Stimulated activated naive CD4-positive, alpha-beta T cell (primary cell): ENCODE results near the gene GALP.
A peak's percentile ranks its signal among the peaks of the same experiment; 100 is the strongest.
"Not testable (repeated sequence)": the region's sequence is repeated elsewhere in the genome, so short reads cannot be mapped to it uniquely, and the experiment has no call there.

ENCODE experiments used
- DNase-seq, 6 experiments: peaks; one replicate each; lab custom pipeline; 2025; lab: John Stamatoyannopoulos, UW

GALP gene

DNA sequence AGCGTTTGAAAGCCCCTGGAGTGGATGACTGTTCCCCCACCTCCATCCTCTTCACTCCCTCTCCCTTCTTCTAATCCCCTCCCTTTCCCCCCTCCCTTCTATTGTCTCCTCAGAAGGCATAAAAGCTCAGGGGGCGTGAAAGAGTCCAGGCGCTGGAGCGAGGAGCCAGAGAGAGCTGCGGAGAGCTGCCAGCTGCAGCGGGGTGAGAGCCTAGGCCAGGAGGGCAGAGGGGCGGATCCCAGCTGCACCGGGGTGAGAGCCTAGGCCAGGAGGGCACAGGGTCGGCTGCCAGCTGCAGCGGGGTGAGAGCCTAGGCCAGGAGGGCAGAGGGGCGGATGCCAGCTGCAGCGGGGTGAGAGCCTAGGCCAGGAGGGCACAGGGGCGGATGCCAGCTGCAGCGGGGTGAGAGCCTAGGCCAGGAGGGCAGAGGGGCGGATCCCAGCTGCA is at the start of gene GALP:
Gene GALP, plus strand, starts transcription at position 148 of the 447 bp plus-strand sequence. CDS start 1,101 bp downstream, outside the sequence.
- DNase-seq, result not testable (repeated sequence)

- DNase-seq, result no peak
Observed at GRCh38 chr19:56126983-56127780, 48.6 kb upstream of the GALP start.

DNA sequence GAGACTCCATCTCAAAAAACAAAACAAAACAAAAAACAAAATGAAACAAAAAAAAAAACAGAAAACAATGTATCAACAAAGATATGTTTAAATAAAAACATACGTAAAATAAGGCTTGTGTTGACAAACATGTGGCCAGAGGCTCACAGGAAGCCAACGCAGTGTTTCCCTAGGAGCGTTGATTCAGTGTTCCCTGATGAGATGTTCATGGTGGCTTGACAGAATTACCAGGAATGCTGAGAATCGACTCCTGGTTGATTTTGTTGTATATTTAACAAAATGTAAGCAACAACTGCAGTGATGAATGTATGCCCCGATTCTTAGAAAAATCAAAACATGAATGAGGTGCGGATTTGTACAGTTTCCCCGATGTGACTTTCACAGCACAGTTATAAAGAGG is 45.8 kb upstream of the GALP start:
- no peak for DNase-seq

GRCh38 chr19:56131651-56132050 is 44.2 kb upstream of the GALP start:
- no peak for DNase-seq

- no peak for DNase-seq
Observed at GRCh38 chr19:56132316-56132822, 43.4 kb upstream of the GALP start.

DNA sequence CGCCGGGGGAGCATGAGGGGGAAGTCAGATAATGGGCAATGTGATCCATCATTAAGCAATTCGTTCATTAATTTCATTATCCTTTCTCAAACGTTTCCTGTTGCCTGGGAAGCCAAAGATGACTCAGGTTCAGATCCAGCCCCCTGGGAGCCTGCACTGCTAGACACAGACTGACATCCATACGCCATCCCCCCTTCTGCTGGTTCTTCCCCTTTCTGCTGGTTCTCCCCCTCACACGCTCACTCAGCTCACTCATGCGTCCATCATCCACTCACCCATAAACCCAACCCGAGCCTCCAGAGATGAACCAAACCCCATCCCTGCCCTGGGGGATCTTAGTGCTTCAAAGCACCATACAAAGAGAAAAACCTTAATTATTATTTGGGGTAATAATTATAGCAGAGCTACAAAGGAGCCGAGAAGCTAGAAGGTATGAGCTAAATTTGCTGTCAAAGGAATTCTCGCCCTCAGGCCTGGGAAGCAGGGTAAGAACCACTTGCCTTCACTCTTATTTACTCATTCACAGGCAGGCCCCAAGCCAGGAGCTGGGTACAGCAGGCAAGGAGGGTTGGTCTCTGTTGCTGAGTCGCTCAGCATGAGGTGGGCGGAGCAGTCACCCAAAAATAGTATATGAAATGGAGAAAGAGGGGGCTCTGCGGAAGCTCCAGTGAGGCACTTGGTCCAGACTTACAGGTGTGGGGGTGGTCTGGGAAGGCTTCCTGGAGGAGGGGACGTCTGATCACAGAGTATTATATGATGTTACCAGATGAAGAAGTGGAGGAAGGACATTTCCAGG is 41.8 kb upstream of the GALP start:
- no peak for DNase-seq

GRCh38 chr19:56134654-56134921 is 41.2 kb upstream of the GALP start:
- DNase-seq, result no peak

- no peak for DNase-seq
Observed at GRCh38 chr19:56136362-56136761, 39.4 kb upstream of the GALP start.

DNA sequence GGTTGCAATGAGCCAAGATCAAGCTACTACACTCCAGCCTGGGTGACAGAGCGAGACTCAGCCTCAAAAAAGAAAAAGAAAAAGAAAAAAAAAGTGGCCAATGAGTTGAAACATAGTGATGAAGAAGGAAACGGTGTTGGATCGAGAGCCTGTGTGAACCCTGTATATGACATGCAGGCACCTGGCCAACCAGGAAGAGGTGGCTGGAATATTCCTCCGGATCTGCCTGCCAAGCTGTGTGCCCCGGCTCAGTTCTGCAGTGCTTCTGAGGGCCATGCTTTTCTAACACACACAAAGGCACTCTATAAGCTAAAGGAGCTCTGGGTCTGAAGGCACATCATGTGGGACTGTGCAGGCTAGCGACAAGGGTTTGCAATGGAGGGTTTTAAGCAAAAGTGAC is 38.4 kb upstream of the GALP start:
- no peak for DNase-seq

- DNase-seq, result no peak
Observed at GRCh38 chr19:56138069-56138468, 37.7 kb upstream of the GALP start.

- peak in 2 of 6 experiments; percentile 9 to 22 for DNase-seq
Observed at GRCh38 chr19:56139847-56140582, 35.8 kb upstream of the GALP start.

- peak; percentile 99 to 100 (median 100) for DNase-seq
Observed at GRCh38 chr19:56140583-56141416, 35.0 kb upstream of the GALP start, which contains the start of gene ZNF444. TSS of gene ZNF444 (plus strand) at chr19:56141287. CDS start at chr19:56146912, 5,625 bp downstream.

DNA sequence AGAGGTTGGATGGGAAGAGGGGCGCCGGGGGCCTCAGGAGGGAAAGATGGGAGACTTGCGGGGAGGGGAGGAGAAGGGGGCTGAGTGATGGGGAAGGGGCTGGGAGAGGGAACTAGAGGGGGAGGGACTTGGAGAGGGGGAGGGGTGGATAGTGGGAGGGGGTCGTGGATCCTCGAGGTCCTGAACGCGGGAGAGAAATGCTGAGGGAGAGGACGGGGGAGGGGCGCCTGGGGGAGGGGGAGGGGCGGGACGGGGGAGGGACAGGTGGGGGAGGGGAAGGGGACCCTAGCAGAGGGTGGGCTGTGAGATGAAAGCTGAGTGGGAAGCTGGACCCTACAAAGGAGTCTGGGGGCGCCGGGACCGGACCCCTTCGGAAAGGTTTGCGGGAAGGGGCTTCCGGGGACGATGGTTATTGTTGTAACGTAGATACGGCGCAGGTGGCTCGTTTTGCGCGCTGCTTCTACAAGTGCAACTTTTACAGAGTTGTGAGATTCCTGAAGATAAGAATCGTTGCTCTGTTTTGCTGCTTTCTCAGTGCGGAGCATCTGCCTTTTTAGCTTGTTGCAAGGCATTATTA is 34.3 kb upstream of the GALP start:
- peak; percentile 27 to 70 (median 46) for DNase-seq

GRCh38 chr19:56142087-56142787 is 33.6 kb upstream of the GALP start:
- no peak for DNase-seq

DNA sequence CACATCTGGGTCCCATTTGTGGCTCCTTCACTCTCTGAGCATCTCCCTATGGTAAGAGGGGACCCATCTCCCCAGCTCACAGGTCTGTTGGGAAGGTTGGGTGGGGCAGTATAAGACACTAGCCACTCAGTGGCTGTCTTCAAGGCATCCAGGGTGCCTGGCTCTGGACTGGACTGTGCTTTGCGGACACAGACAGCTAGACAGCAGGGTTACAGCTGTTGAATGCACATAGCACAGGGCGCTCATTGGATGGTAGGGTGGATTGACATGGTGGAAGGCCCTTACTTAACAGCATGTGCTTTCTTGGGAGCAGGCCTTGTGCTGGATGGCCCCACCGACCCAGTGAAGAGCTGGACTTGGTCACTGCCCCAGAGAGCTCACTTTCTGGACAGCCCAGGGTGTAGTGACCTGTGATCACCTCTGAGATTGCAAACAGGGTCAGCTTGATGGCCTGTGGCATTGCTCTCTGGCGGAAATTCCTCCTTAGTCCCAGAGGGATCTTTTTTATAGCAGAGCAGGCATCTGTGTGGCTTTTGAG is 32.8 kb upstream of the GALP start:
- no peak for DNase-seq

DNA sequence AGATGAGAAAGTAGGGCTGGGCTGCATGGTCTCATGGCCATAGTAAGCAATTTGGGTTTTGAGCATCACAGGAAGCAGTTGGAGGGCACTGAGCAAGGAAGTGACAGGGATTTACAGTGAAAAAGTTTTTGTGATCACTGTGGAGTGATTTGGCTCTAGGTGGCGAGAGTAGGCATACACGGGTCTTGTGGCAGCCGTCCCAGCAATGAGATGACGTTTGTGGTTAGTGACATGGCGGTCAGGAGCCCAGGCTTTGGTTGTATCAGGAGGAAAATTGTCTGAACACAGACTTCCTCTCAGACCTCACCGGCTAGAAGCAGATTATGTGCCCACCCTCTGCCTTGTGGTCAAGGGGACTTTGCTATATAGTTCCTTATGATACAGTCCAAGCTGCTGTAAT is 31.4 kb upstream of the GALP start:
- DNase-seq, result no peak

DNA sequence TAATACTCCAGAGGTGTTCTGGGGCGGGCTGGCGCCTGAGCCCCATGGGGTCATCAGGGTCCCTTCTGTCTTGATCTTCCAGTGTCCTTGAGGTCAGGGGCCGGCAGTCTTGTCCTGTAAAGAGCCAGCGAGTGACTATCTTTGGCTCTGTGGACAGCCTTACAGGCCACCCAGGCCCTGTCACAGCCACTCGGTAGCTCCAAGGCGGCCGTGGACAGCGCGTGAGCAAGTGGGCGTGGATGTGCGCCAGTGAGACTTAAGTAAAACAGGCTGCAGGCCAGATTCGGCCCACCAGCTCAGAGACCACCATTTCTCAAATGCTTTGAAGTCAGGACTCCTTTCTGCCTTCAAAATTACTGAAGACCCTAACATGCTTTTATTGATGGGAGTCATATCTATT is 31.0 kb upstream of the GALP start:
- no peak for DNase-seq

GRCh38 chr19:56145698-56146097 is 30.1 kb upstream of the GALP start:
- no peak for DNase-seq

DNA sequence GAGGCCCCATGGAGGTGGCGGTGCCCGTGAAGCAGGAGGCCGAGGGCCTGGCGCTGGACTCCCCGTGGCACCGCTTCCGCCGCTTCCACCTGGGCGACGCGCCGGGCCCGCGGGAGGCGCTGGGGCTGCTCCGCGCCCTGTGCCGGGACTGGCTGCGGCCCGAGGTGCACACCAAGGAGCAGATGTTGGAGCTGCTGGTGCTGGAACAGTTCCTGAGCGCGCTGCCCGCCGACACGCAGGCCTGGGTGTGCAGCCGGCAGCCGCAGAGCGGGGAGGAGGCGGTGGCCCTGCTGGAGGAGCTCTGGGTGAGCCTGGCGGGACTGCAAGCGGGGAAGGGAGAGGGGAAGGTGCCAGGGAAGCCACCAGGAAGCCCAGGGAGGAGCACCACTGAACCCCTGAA is 28.9 kb upstream of the GALP start:
- DNase-seq, result no peak

- DNase-seq, result no peak
Observed at GRCh38 chr19:56147307-56147706, 28.5 kb upstream of the GALP start.
